GM12872 (cell line): ENCODE measurements around the gene ST8SIA1.

ENCODE experiments used
- TF ChIP-seq, protein P1 (sequence below): IDR thresholded peaks from 3 replicates; pipeline ENCODE4 v1.5.1; 2011; ENCODE audit warnings: low read depth, mild to moderate bottlenecking, low read length, moderate library complexity; ENCODE audit not compliant: insufficient read depth

ST8SIA1 gene

DNA sequence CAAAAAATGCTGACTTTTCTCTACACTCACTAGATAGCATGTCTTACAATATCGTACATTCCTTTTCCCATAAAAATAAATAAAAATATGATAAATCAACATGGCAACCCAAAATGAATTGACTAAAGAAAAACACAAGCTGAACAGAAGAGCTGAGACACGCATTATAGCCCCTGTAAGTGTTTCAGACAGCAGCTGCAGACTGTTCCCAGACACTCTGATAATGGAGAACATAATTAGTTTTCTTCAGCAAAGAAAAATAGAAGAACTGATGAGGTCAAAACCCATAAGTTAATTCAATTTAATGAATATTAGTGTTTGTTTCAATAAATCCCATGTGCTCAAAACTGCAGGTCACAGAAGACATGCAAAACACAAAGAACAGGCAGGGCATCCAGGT is 23.8 kb downstream of the ST8SIA1 start:
- TF ChIP-seq, protein P1, sequence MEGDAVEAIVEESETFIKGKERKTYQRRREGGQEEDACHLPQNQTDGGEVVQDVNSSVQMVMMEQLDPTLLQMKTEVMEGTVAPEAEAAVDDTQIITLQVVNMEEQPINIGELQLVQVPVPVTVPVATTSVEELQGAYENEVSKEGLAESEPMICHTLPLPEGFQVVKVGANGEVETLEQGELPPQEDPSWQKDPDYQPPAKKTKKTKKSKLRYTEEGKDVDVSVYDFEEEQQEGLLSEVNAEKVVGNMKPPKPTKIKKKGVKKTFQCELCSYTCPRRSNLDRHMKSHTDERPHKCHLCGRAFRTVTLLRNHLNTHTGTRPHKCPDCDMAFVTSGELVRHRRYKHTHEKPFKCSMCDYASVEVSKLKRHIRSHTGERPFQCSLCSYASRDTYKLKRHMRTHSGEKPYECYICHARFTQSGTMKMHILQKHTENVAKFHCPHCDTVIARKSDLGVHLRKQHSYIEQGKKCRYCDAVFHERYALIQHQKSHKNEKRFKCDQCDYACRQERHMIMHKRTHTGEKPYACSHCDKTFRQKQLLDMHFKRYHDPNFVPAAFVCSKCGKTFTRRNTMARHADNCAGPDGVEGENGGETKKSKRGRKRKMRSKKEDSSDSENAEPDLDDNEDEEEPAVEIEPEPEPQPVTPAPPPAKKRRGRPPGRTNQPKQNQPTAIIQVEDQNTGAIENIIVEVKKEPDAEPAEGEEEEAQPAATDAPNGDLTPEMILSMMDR, result no peak

DNA sequence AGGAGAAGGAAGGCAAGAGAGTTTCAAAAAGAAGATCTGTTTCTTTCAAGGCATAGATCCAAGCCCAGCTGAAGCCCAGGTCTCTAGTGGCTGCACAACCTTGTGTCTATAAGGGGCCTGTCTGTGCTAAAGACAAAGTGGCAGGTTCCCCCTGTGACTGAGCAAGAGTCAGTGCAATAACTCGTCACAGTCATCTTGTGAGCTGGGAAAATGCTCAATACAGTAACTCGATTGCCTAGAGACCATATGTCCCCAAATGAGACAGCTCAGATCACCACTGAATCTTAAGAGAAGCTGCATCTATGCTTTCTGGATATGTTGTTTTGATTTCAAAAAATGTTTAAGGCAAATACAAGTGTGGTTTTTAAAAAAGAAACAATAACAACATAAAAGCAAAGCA is 24.2 kb downstream of the ST8SIA1 start:
- TF ChIP-seq, protein P1, result no peak

DNA sequence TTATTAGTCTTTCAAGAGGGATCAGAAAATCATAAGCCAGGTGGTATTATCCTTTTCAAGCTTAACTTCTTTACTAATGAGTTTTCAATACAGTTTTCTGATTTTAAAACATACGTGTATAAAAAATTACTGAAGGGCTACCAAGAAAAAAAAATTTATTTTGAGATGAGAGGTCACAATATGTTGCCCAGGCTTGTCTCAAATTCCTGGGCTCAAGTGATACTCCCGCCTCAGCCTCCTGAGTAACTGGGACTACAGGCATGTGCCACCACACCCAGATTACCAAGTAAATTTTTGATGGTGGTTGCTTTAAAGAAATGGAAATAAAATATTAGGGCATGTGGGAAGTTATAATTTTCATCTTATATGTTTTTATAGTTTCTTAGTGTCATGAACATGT is 26.7 kb downstream of the ST8SIA1 start:
- TF ChIP-seq, protein P1, result no peak

DNA sequence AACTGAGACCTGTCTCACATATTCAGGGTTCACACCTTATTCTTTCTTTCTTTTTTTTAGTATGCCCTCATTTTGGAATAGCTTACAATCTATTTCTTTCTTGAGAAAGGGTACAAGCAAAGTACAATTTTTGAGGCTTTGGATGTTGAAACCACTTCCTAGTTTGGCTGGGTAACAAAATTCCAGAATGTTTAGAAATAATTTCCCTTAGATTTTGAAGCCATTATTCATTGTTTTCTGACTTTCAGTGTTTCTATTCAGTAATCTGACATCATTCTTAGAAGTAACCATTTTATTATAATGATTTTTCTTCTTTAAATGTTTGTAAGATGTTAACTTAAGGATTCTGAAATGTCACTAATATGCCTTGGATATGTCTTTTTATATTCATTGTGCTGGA is 28.2 kb downstream of the ST8SIA1 start:
- TF ChIP-seq, protein P1, result no peak

DNA sequence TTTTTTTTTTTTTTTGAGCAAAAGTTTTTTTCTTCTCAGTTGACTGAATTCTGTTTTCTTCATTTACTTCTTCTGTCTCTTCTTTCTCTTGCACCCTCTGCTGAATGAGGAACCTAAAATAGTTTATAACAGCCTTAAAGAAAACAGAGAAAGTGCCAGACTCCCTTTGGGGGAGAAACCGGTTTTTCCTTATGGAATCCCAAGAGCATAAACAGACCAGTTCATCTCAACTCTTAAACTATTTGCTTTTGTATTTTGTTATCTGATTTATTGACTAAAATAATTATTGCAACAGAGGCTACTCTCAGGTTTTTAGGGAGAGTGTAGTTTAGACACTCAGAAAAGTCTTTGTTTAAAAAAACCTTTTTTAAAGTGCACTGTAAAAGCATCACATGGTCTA is 30.2 kb downstream of the ST8SIA1 start:
- TF ChIP-seq, protein P1, result no peak

DNA sequence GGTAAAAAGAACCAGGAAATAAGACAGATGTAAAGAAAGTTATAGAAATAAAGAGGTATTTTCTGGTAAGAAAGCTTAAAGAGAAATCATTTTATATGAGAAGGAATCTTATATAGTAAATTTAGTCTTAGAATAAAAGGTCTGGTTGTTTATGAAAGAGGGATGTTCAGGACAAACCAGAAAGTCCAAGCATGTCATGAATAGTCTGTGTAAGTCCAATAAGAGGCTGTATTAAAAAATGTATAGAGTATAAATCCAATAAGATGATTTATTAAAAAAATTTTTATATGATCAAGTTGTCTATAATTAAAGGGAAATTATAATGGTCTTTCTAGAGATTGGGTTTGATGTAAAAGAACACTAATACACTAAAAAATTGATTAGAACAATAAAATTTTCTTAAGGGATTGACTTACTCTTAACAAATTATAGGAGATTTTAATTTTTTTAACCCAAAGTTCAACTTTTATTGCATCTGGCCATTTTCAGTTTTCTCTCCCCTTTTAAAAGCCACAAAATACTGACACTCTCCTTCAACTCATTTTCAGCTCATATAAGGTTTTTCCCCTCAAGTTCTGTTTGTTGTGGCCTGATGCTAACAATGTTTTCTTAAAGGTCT is 35.1 kb downstream of the ST8SIA1 start:
- TF ChIP-seq, protein P1, result no peak

DNA sequence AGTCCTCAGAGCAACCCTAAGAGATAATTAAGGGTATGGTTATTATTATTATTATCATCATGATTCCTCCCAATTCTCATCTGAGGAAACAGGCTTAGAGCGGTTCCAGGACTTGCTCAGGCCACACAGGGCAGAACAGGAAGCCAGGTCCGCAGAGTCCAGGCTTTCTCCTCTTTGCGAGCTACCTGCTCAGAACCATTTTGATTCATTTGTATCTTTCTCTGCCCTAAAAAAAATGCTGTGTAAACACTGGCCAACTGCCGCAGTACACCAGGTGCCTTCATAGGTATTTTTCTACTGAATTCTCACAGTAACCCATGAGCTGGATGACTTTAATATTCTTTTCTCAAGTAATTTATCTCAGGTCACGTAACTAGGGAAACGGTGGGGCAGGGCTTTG is 45.3 kb downstream of the ST8SIA1 start:
- TF ChIP-seq, protein P1, result no peak
